ENCODE results near the gene CCDC120. TPM values are rescaled to one million over a fixed set of nuclear protein-coding genes. Genes with fewer than 3 reads are reported as not detected.

Gene CCDC120
- total RNA-seq, 1 experiment from 2014 or later = 5.3 TPM

DNA sequence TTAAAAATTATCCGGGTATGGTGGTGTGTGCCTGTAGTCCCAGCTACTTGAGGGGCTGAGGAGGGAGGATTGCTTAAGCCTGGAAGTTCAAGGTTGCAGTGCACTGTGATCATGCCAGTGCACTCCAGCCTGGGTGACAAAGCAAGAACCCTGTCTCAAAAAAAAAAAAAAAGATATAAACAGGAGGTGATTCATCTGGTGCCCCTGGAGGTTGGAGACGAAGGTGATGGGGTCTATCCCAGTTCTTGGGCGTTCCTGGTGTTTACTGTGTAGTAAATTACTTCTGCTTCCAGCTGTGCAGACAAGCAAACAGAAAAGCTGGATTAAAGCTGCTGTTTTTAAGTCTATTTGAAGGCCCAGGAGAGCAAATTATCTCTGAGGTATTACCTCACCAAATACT is 44.8 kb downstream of the CCDC120 start:
- TF ChIP-seq EZH2phosphoT487 (IDR thresholded peaks at IDR 0.05; ENCODE audit: borderline replicate concordance, low read length) (no peak), EZH2 (IDR thresholded peaks at IDR 0.05; ENCODE audit: low read length, unreplicated experiment) (no peak), CTCF (conservative IDR thresholded peaks at IDR 0.05; ENCODE audit: low read depth, low read length) (no peak)
- DNase-seq = no peak
- no peaks in the 10 kb centered on the region for H3K9me3 ChIP-seq (ENCODE audit: low read length)
- POLR2A ChIA-PET (ENCODE audit: unreplicated experiment) = no interaction called here
- no peak overlapping the region for H3K4me2 ChIP-seq (ENCODE audit: low read length)
- H3K27me3 ChIP-seq (ENCODE audit: low read length) = no peaks in the 10 kb centered on the region
- no peak overlapping the region for H3K9ac ChIP-seq (ENCODE audit: low read length)
- no peak overlapping the region for H2AFZ ChIP-seq (ENCODE audit: low read length)
- H3K27ac ChIP-seq (ENCODE audit: low read length) = no peak overlapping the region
- intact Hi-C loops (cut with micrococcal nuclease) = no loop called here
- CTCF ChIA-PET = no interaction called here
- H3K79me2 ChIP-seq (ENCODE audit: low read length) = peaks cover 16% of the 10 kb centered on the region
- no peak for ATAC-seq
- no peaks in the 10 kb centered on the region for H4K20me1 ChIP-seq (ENCODE audit: low read length)
- H3K9me2 ChIP-seq (replicated peaks; ENCODE audit: low read length) = no peaks in the 10 kb centered on the region
- H3F3A ChIP-seq (ENCODE audit: low read length, unreplicated experiment) = no peaks in the 10 kb centered on the region
- H3K36me3 ChIP-seq (ENCODE audit: low read depth, low read length) = no peaks in the 10 kb centered on the region; the same call in 1 of the 2 replicates
- BruUV-seq (replicated peaks) = no TSS peak
- peaks cover 3% of the 10 kb centered on the region; the same call in 1 of the 2 replicates for H3K4me1 ChIP-seq (ENCODE audit: insufficient read depth, low read length)
- no peak overlapping the region for H3K4me3 ChIP-seq (ENCODE audit: low read length)

GRCh38 chrX:49106296-49106695 is 47.5 kb downstream of the CCDC120 start:
- no peak for DNase-seq
- Histone ChIP-seq H3K27me3 (ENCODE audit: low read length) (no peaks in the 10 kb centered on the region), H2AFZ (ENCODE audit: low read length) (no peak overlapping the region), H3K36me3 (ENCODE audit: low read depth, low read length) (no peaks in the 10 kb centered on the region; the same call in 1 of the 2 replicates), H3F3A (ENCODE audit: low read length, unreplicated experiment) (no peaks in the 10 kb centered on the region), H3K9me2 (replicated peaks; ENCODE audit: low read length) (no peaks in the 10 kb centered on the region), H3K9me3 (ENCODE audit: low read length) (no peaks in the 10 kb centered on the region), H3K4me1 (ENCODE audit: insufficient read depth, low read length) (peaks cover 3% of the 10 kb centered on the region; the same call in 1 of the 2 replicates), H3K9ac (ENCODE audit: low read length) (no peak overlapping the region), H3K4me2 (ENCODE audit: low read length) (no peak overlapping the region), H3K27ac (ENCODE audit: low read length) (no peak overlapping the region), H3K4me3 (ENCODE audit: low read length) (no peak overlapping the region), H4K20me1 (ENCODE audit: low read length) (no peaks in the 10 kb centered on the region), H3K79me2 (ENCODE audit: low read length) (no peaks in the 10 kb centered on the region)
- intact Hi-C loops (cut with micrococcal nuclease) = no loop called here
- no TSS peak for BruUV-seq (replicated peaks)
- ChIA-PET POLR2A (ENCODE audit: unreplicated experiment) (no interaction called here), CTCF (no interaction called here)
- no peak for TF ChIP-seq CTCF (conservative IDR thresholded peaks at IDR 0.05; ENCODE audit: low read depth, low read length)
- no peak for ATAC-seq

GRCh38 chrX:49106930-49107329 is 48.1 kb downstream of the CCDC120 start:
- H3K27me3 ChIP-seq (ENCODE audit: low read length) = no peaks in the 10 kb centered on the region
- TF ChIP-seq EZH2 (IDR thresholded peaks at IDR 0.05; ENCODE audit: low read length, unreplicated experiment) = no peak
- TF ChIP-seq CTCF (conservative IDR thresholded peaks at IDR 0.05; ENCODE audit: low read depth, low read length) = peak; percentile 56
- no peak for TF ChIP-seq EZH2phosphoT487 (IDR thresholded peaks at IDR 0.05; ENCODE audit: borderline replicate concordance, low read length)
- no peaks in the 10 kb centered on the region for H3F3A ChIP-seq (ENCODE audit: low read length, unreplicated experiment)
- ATAC-seq (peak; percentile 69), DNase-seq (peak; percentile 34)
- no peaks in the 10 kb centered on the region; the same call in 1 of the 2 replicates for H3K36me3 ChIP-seq (ENCODE audit: low read depth, low read length)
- H4K20me1 ChIP-seq (ENCODE audit: low read length) = no peaks in the 10 kb centered on the region
- POLR2A ChIA-PET (ENCODE audit: unreplicated experiment) = no interaction called here
- H2AFZ ChIP-seq (ENCODE audit: low read length) = no peak overlapping the region
- H3K4me3 ChIP-seq (ENCODE audit: low read length) = no peak overlapping the region
- no peaks in the 10 kb centered on the region for H3K79me2 ChIP-seq (ENCODE audit: low read length)
- H3K27ac ChIP-seq (ENCODE audit: low read length) = no peak overlapping the region
- no peak overlapping the region for H3K9ac ChIP-seq (ENCODE audit: low read length)
- no TSS peak for BruUV-seq (replicated peaks)
- CTCF ChIA-PET = interaction anchor here (0.6 kb wide), 1 partner anchor 10 kb away, joined by 5 read pairs; no protein-coding TSS in a partner anchor
- intact Hi-C loops (cut with micrococcal nuclease) = no loop called here
- H3K9me3 ChIP-seq (ENCODE audit: low read length) = no peaks in the 10 kb centered on the region
- H3K4me2 ChIP-seq (ENCODE audit: low read length) = no peak overlapping the region
- H3K4me1 ChIP-seq (ENCODE audit: insufficient read depth, low read length) = no peaks in the 10 kb centered on the region
- no peaks in the 10 kb centered on the region for H3K9me2 ChIP-seq (replicated peaks; ENCODE audit: low read length)

All from PC-3 (cell line).